Measurements from ENCODE around the gene LYAR.

DNA sequence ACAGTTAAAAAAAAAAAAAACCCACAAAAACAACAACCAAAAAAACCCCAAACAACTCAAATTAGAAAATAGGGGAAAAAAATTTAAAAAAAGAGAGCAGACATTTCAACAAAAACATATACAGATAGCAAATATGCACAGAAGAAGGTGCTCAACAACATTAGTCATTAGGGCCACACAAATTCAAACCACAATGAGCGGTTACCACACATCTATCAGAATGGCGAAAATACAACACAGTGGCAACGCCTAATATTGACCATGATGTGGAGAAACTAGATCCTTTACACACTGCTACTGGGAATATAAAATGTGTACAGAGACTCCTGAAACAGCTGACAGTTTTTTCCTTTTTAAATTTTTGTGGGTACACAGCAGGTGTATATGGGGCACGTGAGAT is 19.4 kb downstream of the LYAR start:
- no peak for TF ChIP-seq POLR2AphosphoS5 (IDR thresholded peaks at IDR 0.05)
- no peak for TF ChIP-seq POLR2A (IDR thresholded peaks at IDR 0.05)
